Osteoblast (primary cell): ENCODE data around the gene CKAP4. TPM values are rescaled to one million over a fixed set of nuclear protein-coding genes. Genes with fewer than 3 reads are reported as not detected.

Experiments
- DNase-seq: peaks from one replicate; pipeline ENCODE4 v3.0.0; 2011; ENCODE audit warnings: low spot score, mixed read lengths; ENCODE audit not compliant: insufficient read length; ENCODE audit errors: missing footprints
- H2AFZ ChIP-seq: 2 replicates; pipeline ENCODE4 v1.6.0; 2011; ENCODE audit warnings: mild to moderate bottlenecking, low read length
- H3K27ac ChIP-seq: 2 replicates; pipeline ENCODE4 v1.5.1; 2011; ENCODE audit warnings: mild to moderate bottlenecking, low read depth, low read length, moderate library complexity
- H3K27me3 ChIP-seq: 2 replicates; pipeline ENCODE4 v1.6.0; 2012; ENCODE audit warnings: mild to moderate bottlenecking, control low read depth, inconsistent platforms, low read length, moderate library complexity; ENCODE audit not compliant: insufficient read depth
- H3K36me3 ChIP-seq: 2 replicates; pipeline ENCODE4 v1.5.1; 2011; ENCODE audit warnings: mild to moderate bottlenecking, low read length, control low read depth, moderate library complexity; ENCODE audit not compliant: insufficient read depth
- H3K4me1 ChIP-seq: 2 replicates; pipeline ENCODE4 v1.5.1; 2011; ENCODE audit warnings: mild to moderate bottlenecking, low read length, control low read depth, moderate library complexity; ENCODE audit not compliant: insufficient read depth
- H3K4me2 ChIP-seq: 2 replicates; pipeline ENCODE4 v1.6.0; 2011; ENCODE audit warnings: mild to moderate bottlenecking, low read length; ENCODE audit not compliant: insufficient read depth
- H3K4me3 ChIP-seq: fragments of 200-600 bp; sonication (generic); 3 replicates; pipeline ENCODE4 v1.5.1; 2012; ENCODE audit warnings: mild to moderate bottlenecking, low read length, inconsistent platforms; ENCODE audit not compliant: insufficient read depth
- H3K79me2 ChIP-seq: 2 replicates; pipeline ENCODE4 v1.6.0; 2012; ENCODE audit warnings: mild to moderate bottlenecking, low read length, control low read depth, inconsistent platforms; ENCODE audit not compliant: insufficient read depth
- H3K9me3 ChIP-seq: 2 replicates; pipeline ENCODE4 v1.5.1; 2011; ENCODE audit warnings: low read depth, low read length, control low read depth
- H4K20me1 ChIP-seq: 2 replicates; pipeline ENCODE4 v1.6.0; 2012; ENCODE audit warnings: mild to moderate bottlenecking, low read length, control low read depth; ENCODE audit not compliant: insufficient read depth
- total RNA-seq: library from RNA; depleted of rRNA; stranded (reverse); fragments of >200 nt; gene quantifications from 2 replicates; pipeline ENCODE4 v1.2.3, GENCODE V29; 2012
- TF ChIP-seq, protein P1 (sequence below): IDR thresholded peaks from 2 replicates; pipeline ENCODE4 v1.5.1; 2011; ENCODE audit warnings: mild to moderate bottlenecking, low read depth, low read length, moderate library complexity; ENCODE audit errors: extremely low read depth

Gene CKAP4
- total RNA-seq, 1 donor: 184 TPM

DNA sequence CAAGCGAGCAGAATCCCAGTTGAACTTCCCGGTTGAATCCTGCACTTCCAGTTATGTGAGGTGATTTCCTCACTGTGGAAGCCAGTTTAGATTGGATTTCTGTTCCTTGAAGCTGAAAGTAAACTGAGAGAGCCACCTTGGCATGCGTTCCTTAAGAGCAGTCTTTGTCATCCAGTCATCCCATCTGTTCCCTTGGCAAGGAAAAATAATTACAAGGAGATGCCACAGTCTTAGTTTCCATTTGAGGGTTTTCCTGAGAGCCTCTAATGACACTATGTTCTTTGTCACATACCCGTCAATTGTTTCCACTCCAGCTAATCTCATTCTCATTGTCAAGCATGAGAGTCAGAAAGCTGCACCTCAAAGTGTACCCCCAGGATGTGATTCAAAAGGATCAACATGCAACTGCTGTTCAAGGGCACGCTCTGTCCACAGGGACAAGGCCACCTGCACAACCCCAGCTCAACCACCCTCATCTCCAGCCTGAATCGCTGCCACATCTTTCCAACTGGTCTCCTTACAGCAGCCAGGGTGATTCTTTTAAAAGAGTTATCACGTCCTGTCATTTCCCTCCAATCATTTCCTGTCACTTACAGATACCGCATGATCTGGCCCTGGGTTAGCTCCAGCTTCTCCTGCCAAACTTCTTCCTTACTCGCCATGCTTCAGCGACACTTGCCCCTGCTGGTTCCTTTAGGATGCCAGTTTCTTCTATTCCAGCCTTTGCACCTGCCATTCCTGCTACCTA lies 36.7 kb upstream of the CKAP4 start:
- H2AFZ ChIP-seq: no peak overlapping the region
- peaks cover 8% of the 10 kb centered on the region for H3K27me3 ChIP-seq
- DNase-seq: no peak
- no peaks in the 10 kb centered on the region for H4K20me1 ChIP-seq
- TF ChIP-seq, protein P1, sequence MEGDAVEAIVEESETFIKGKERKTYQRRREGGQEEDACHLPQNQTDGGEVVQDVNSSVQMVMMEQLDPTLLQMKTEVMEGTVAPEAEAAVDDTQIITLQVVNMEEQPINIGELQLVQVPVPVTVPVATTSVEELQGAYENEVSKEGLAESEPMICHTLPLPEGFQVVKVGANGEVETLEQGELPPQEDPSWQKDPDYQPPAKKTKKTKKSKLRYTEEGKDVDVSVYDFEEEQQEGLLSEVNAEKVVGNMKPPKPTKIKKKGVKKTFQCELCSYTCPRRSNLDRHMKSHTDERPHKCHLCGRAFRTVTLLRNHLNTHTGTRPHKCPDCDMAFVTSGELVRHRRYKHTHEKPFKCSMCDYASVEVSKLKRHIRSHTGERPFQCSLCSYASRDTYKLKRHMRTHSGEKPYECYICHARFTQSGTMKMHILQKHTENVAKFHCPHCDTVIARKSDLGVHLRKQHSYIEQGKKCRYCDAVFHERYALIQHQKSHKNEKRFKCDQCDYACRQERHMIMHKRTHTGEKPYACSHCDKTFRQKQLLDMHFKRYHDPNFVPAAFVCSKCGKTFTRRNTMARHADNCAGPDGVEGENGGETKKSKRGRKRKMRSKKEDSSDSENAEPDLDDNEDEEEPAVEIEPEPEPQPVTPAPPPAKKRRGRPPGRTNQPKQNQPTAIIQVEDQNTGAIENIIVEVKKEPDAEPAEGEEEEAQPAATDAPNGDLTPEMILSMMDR: no peak
- no peak overlapping the region for H3K4me2 ChIP-seq
- no peak overlapping the region for H3K27ac ChIP-seq
- no peak overlapping the region for H3K4me3 ChIP-seq
- H3K4me1 ChIP-seq: peaks cover 10% of the 10 kb centered on the region
- no peaks in the 10 kb centered on the region for H3K79me2 ChIP-seq
- no peaks in the 10 kb centered on the region for H3K9me3 ChIP-seq
- no peaks in the 10 kb centered on the region for H3K36me3 ChIP-seq

DNA sequence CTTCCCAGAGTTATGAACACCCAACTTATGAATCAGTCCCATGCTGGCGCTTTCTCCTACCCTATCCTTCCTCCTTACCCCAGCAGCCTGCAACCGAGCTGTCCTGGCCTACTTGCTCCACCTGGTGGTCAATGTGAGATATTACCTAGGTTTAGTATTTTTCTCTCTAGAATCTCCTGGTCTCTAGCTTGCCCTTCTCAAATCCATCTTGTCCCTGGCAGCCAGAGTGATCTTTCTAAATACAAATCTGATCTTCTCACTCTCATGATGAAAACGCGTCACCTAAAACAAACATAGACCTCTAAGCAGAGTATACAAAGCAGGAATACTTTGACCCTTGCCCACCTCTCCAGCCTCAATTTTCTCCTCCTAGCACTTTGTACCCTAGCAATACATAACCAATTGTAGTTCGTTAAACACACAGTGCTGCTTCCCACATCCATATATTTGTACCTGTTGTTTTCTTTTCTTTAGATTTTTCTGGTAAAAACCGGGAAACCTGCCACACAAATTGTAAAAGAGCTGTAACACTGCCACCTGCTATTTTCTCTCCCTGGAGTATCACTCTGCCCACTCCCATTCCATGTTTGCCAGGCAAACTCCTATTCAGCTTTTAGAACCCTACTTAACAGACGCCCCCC lies 34.8 kb upstream of the CKAP4 start:
- Histone ChIP-seq H4K20me1 (no peaks in the 10 kb centered on the region), H3K27ac (no peak overlapping the region), H2AFZ (no peak overlapping the region), H3K79me2 (no peaks in the 10 kb centered on the region), H3K27me3 (peaks cover 8% of the 10 kb centered on the region), H3K4me2 (no peak overlapping the region), H3K4me1 (no peaks in the 10 kb centered on the region), H3K36me3 (no peaks in the 10 kb centered on the region), H3K9me3 (no peaks in the 10 kb centered on the region), H3K4me3 (no peak overlapping the region)
- peak; percentile 74 for DNase-seq
- TF ChIP-seq, protein P1: peak; percentile 79

DNA sequence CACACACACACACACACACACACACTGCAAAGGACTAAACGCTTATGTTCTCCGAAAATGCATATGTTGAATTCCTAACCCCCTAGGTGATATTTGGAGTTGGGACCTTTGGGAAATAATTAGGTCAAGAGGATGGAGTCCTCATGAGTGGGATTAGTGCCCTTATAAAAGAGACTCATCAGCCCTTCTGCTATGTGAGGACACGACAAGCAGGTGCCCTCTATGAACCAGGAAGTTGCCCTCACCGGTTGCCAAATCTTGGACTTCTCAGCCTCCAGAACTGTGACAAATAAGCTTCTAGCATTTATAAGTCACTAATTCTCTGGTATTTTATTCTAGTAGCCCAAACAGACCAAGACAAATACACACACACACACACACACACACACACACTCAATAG lies 34.0 kb upstream of the CKAP4 start:
- Histone ChIP-seq H3K27ac (no peak overlapping the region), H3K4me2 (no peak overlapping the region), H3K9me3 (no peaks in the 10 kb centered on the region), H2AFZ (no peak overlapping the region), H4K20me1 (no peaks in the 10 kb centered on the region), H3K79me2 (no peaks in the 10 kb centered on the region), H3K4me3 (no peak overlapping the region), H3K4me1 (no peaks in the 10 kb centered on the region), H3K36me3 (no peaks in the 10 kb centered on the region), H3K27me3 (peaks cover 8% of the 10 kb centered on the region)
- TF ChIP-seq, protein P1: no peak
- DNase-seq: no peak

DNA sequence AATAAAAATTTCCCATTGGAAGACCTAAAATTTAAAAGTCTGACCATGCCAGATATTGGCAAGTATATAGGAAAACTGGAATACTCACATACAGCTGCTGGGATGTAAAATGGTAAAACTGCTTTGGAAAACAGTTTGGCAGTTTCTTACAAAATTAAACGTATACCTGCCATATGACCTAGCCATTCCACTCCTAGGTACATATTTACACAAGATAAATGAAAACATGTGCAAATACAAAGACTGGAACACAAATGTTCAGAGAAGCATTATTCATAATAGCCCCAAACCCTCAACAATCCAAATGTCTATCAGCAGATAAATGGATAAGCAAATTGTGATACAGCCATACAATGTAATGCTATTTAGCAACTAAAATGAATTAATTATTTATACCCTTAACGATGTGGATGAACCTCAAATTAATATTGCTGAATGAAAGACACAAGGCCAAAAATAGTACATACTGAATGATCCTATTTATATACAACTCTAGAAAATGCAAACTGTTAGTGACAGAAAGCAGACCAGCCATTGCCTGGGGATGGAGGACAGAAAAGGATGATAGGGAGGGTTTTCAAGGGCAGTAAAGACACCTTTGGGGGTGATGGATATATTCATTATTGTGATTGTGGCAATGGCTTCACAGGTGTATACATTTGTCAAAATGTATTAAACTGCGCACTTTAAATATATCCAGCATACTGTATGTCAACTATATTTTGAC lies 33.4 kb upstream of the CKAP4 start:
- TF ChIP-seq, protein P1: no peak

More for the DNA sequence above, 33.4 kb upstream of the CKAP4 start:
- Histone ChIP-seq H3K4me2 (no peak overlapping the region), H3K36me3 (no peaks in the 10 kb centered on the region), H3K4me1 (no peaks in the 10 kb centered on the region), H3K27me3 (peaks cover 8% of the 10 kb centered on the region), H4K20me1 (no peaks in the 10 kb centered on the region), H3K27ac (no peak overlapping the region), H3K79me2 (no peaks in the 10 kb centered on the region), H3K9me3 (no peaks in the 10 kb centered on the region), H2AFZ (no peak overlapping the region), H3K4me3 (no peak overlapping the region)
- no peak for DNase-seq
